ENCODE measurements around the gene OR6C3.

DNA sequence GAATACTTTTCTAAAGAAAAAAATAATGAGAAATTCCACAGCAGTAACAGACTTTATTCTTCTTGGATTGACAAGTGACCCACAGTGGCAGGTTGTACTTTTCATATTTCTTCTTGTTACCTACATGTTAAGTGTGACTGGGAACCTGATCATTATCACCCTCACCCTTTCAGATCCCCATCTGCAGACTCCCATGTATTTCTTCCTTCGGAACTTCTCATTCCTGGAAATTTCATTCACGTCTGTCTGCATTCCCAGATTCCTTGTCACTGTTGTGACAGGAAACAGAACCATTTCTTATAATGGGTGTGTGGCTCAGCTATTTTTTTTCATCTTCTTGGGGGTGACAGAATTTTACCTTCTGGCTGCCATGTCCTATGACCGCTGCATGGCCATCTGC is 34.5 kb downstream of the OR6C3 start:
- TF ChIP-seq, protein P1, sequence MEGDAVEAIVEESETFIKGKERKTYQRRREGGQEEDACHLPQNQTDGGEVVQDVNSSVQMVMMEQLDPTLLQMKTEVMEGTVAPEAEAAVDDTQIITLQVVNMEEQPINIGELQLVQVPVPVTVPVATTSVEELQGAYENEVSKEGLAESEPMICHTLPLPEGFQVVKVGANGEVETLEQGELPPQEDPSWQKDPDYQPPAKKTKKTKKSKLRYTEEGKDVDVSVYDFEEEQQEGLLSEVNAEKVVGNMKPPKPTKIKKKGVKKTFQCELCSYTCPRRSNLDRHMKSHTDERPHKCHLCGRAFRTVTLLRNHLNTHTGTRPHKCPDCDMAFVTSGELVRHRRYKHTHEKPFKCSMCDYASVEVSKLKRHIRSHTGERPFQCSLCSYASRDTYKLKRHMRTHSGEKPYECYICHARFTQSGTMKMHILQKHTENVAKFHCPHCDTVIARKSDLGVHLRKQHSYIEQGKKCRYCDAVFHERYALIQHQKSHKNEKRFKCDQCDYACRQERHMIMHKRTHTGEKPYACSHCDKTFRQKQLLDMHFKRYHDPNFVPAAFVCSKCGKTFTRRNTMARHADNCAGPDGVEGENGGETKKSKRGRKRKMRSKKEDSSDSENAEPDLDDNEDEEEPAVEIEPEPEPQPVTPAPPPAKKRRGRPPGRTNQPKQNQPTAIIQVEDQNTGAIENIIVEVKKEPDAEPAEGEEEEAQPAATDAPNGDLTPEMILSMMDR (IDR thresholded peaks at IDR 0.05) = no peak
- no peak for TF ChIP-seq POLR2A (IDR thresholded peaks at IDR 0.05)

All from uterus (tissue), 2 donors.